22Rv1 (cell line): ENCODE results near the gene VSIG10L.

Experiments
- H3K27ac ChIP-seq: fragments of 450-650 bp; 2 replicates; pipeline ENCODE4 v1.5.1; 2017
- CTCF ChIP-seq: fragments of 450-650 bp; IDR thresholded peaks from 2 replicates; pipeline ENCODE4 v1.5.1; 2017; ENCODE audit warnings: mild to moderate bottlenecking
- ZFX ChIP-seq: fragments of 450-650 bp; IDR thresholded peaks from 2 replicates; pipeline ENCODE4 v1.6.1; 2017; ENCODE audit warnings: antibody characterized with exemption, borderline replicate concordance

Gene VSIG10L

GRCh38 chr19:51320280-51320657 is 21.7 kb downstream of the VSIG10L start:
- TF ChIP-seq ZFX (no peak), CTCF (no peak)

GRCh38 chr19:51319649-51320279 is 22.2 kb downstream of the VSIG10L start:
- TF ChIP-seq ZFX (no peak), CTCF (no peak)
- H3K27ac ChIP-seq = no peak overlapping the region

More at GRCh38 chr19:51320280-51320657, 21.7 kb downstream of the VSIG10L start:
- H3K27ac ChIP-seq = no peak overlapping the region

GRCh38 chr19:51318687-51319648 is 23.0 kb downstream of the VSIG10L start:
- TF ChIP-seq ZFX = no peak
- TF ChIP-seq CTCF = no peak
- H3K27ac ChIP-seq = no peak overlapping the region

GRCh38 chr19:51317968-51318367 is 24.0 kb downstream of the VSIG10L start:
- TF ChIP-seq ZFX (no peak), CTCF (no peak)
- no peak overlapping the region for H3K27ac ChIP-seq

GRCh38 chr19:51317376-51317775 is 24.6 kb downstream of the VSIG10L start:
- TF ChIP-seq CTCF = no peak
- TF ChIP-seq ZFX = no peak
- H3K27ac ChIP-seq = no peak overlapping the region

- TF ChIP-seq ZFX = no peak
- no peak for TF ChIP-seq CTCF
- H3K27ac ChIP-seq = no peak overlapping the region
These were observed 25.3 kb downstream of the VSIG10L start for GRCh38 chr19:51316688-51317087.
